Retina (tissue), 1 donor: ENCODE data around the gene GSK3B.
A peak's percentile ranks its signal among the peaks of the same experiment; 100 is the strongest.
"Not testable (repeated sequence)": the region's sequence is repeated elsewhere in the genome, so short reads cannot be mapped to it uniquely, and the experiment has no call there.

Experiments
- DNase-seq: peaks from one replicate; pipeline ENCODE4 v3.0.0-alpha.2; 2016

The GSK3B gene

DNA sequence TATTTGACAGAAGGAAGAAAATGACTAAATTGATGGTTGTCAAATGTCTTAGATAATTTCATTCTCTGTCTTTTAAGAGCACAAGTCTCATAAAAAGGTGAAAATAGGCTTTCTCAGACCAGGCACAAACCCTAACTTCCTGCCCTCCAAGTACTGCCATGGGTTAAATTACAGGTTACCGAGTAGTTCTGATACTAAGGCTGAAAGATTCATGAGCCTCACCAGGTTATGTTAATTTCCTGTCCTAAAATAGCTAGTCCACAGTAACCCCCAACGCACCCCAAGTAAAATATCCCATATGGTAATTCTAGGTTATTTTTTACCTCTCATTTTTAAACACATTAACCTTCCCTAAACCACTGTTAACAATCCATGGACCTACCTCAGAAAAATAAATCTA lies 42.0 kb downstream of the GSK3B start:
- no peak for DNase-seq

- DNase-seq = not testable (repeated sequence)
Observed at GRCh38 chr3:120051570-120051969, 42.7 kb downstream of the GSK3B start.

DNA sequence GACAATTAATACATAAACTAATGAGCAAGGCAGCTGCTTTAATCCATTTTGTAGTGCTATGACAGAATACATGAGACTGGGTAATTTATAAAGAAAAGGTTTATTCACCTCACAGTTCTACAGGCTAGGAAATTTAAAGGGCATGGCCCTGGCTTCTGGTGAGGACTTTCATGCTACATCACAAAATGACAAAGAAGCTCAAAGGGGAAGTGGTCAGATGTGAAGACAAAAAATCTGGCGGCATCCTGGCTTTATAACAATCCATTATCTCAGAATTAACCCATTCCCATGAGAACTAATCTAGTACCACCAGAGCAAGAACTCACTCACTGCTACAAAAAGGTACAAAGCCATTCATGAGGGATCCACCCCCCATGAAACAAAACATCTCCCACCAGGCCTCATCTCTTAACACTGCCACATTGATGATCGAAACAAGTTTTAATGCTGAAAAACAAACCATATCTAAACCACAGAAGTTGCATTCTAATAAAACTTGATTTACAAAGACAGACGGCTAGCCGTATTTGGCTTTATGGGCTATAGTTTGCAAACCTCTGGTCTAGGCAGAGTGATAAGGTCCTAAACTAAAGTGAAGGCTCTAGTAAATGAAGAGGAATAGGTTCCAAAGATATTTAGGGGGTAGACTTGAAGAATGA lies 44.2 kb downstream of the GSK3B start:
- DNase-seq = no peak

- DNase-seq = no peak
Observed at GRCh38 chr3:120049072-120049471, 45.2 kb downstream of the GSK3B start.

GRCh38 chr3:120048355-120049041 lies 45.7 kb downstream of the GSK3B start:
- DNase-seq = no peak

DNA sequence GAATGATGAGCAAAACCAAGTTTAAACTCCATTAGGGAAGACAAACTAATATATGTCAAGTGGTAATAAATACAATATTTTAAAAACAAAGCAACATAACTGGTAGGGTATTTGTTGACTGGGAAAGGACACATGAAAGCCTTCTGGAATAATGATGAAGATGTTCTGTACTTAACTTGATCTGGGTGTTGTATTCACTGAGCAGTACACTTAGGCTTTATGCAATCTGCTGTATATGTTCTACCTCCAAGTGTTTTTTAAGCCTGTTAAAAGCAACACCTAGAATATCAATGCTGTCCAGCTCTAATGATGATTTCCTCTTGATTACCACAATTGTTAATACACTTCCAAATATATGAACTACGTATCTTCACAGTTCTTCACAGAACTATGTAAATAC lies 46.6 kb downstream of the GSK3B start:
- no peak for DNase-seq

GRCh38 chr3:120040813-120041377 lies 53.4 kb downstream of the GSK3B start:
- no peak for DNase-seq

DNA sequence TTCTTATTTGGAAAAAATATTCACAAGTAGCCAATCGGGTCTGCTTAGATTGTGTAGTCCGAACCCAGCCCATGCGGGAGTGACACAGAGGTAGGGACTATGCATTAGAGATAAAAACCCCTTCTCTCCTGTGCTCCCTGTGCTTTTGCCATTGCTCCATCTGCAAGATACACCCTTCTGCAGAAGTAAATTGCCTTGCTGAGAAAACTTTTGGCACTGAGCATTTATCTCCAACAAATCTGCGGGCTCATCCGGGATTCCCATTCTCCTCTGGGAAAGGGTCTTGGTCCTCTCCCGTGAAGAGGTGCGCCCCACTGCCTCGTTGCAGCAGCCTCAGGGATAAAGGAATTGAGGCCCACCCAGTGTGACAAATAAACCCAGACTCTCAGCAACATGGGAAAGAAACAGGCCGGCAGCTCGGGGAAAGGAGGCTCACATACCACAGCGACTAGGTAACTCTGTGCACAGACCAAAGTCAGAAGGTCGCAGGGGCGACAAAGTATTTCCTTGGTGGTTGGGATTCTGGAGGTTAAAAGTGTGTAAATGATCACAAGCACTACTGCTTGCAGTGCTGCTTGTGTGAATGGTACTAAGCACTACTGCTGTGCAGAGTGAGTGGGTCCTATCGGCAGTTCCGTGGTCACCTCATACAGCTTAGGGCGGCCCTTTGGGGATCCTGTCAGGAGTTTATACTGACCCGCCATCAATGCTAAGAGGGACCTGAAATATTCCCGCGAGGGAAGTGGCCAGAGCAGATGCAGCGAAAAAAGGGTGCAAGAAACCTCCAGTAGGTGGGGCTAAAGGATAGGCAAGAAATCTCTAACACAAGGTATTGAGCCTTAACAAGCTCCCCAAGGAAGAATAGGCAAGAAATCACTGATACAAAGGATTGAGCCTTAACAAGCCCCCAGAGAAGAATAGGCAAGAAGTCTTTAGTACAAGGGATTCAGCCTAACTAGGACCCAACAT lies 54.3 kb downstream of the GSK3B start:
- DNase-seq = no peak

DNA sequence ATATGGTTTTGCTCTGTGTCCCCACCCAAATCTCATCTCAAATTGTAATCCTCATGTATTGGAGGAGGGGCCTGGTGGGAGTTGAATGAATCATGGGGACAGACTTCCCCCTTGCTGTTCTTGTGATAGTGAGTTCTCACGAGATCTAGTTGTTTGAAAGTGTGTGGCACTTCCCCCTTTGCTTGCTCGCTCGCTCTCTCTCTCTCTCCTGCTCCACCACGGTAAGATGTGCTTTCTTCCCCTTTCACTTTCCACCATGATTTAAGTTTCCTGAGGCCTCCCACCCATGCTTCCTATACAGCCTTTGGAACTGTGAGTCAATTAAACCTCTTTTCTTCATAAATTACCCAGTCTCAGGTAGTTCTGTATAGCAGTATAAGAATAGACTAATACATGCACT lies 60.7 kb downstream of the GSK3B start:
- no peak for DNase-seq

DNA sequence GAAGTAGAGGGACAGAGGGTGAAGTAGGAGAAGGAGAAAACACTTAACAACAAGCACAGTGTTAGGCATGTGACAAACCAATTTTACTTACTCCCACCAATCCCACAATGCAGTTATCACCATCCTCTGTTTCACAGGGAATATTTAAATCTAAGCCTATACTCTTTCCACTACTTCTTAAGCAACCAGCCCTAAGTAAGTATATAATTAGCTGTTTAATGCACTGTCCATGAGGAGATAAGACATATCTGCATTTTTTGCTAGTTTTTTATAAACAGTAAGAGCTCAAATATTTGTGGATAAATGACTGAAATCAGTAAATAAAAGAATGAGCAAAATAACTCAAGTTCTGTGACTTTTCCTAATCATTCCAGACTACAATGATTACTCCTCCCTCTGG lies 62.7 kb downstream of the GSK3B start:
- DNase-seq = no peak

- no peak for DNase-seq
Observed at GRCh38 chr3:120029749-120030148, 64.5 kb downstream of the GSK3B start.

DNA sequence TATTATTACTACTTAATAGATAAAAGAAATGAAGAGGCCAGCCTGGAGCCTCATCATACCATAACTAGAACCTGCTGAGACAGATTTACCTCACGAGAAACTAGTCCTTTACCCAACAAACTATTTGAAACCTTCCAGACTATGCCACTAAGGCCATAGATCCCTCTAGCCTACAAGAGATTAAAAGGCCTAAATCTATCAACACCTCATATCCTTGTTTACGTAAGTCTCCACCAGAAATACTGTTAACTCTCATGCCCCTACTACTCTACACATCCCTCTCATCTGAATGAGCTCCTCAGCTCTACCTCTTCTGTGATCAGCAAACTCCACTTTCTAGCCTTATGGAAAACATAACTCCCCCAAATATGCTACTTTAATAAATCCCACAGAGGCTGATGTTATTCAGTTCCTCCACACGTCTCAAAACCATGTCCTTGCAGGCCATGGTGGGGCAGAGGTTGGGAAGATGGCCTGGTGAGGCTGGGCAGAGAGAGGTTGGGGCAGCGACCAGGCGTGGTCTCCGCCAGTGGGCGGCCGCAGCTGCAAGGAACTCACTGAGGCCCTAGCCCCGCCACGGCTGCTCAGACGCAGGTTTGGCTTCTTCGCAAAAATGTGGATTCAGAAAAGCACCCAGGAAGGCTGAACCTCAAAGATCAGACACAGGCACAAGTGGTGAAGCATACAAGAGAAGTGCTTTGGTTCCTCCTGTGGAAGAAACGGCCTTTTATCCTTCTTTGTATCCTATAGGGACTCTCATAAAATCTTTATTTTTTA lies 65.8 kb downstream of the GSK3B start:
- no peak for DNase-seq

DNA sequence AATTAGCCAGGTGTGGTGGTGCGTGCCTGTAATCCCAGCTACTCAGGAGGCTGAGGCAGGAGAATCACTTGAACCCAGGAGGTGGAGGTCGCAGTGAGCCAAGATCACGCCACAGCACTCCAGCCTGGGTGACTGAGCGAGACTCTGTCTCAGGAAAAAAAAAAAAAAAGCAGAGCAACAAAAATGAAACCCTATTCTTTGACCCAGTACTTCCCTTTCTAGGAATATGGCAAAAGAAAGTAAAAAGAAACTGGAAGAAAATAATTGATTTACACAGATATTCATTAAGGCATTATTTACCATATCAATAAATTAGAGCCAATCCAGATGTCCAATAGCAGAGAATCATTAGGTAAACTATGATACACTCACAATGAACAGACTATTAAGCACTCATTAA lies 67.0 kb downstream of the GSK3B start:
- DNase-seq = no peak

- DNase-seq = no peak
Observed at GRCh38 chr3:120025520-120025919, 68.7 kb downstream of the GSK3B start.

DNA sequence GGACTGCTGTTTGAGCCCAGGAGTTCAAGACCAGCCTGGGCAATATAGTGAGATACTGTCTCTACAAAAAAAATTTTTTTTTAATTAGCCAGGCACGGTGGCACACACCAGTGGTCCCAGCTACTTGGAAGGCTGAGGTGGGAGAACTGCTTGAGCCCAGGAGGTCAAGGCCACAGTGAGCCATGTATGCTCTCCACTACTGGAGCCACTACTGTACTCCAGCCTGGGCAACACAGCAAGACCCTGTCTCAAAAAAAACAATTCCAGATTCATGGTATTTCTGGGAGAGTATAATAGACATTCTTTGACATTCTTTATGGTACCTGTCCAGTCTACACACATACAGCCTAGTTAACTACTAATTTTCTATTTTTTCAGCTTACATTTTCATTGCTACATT lies 70.1 kb downstream of the GSK3B start:
- DNase-seq = no peak

GRCh38 chr3:120022729-120023128 lies 71.5 kb downstream of the GSK3B start:
- DNase-seq = no peak

- no peak for DNase-seq
Observed at GRCh38 chr3:120021523-120021922, 72.7 kb downstream of the GSK3B start.

DNA sequence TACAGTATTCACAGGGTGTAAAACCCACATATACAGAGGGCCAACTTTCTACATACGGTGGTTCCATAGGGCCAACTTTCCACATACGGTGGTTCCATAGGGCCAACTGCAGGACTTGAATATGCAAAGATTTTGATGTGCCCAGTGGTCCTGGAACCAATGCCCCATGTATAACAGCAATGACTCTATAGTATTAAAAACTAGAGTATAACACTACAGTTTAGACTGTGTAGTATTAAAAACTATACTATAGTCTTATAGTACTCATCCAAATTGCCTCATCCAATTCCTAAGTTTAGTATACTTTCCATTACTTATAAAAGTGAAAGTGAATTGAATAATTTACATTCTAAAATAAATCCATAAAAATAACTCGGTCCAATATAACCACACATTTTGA lies 75.9 kb downstream of the GSK3B start:
- no peak for DNase-seq

DNA sequence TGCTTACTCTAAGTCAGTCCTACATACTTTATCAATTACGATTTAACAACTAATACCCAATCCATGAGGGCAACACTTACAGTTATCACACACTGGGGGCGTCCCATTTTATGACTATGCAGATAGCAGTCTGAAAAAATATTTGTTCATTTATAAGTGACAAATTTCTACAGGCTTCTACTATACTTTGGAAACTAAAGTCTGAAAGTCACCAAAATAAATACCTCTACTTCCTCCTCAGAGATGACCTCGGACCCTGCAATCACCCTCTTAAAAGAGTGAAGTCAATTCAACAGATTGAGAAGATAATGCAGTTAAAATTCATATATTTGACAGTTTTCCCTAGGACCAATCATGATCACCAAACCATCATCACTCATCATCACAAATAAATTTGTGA lies 76.6 kb downstream of the GSK3B start:
- no peak for DNase-seq

DNA sequence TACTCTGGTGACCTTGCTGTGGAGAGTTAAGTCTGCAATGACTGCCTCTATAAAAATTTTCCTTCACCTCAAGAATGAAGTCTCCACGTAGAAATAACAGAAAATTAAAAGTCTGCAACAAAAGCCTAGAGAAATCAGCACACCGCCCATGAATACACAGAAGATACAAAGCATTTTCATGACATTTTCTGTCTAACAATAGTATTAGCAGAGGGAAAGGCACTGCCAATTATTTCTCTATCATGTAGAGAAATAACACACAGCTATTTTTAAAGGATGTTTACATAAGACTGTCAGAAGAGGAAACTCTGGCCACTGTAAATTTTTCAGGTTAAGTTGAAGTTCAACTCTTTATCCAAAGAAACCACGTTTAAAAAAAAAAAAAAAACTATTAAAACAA lies 80.8 kb downstream of the GSK3B start:
- DNase-seq = no peak

DNA sequence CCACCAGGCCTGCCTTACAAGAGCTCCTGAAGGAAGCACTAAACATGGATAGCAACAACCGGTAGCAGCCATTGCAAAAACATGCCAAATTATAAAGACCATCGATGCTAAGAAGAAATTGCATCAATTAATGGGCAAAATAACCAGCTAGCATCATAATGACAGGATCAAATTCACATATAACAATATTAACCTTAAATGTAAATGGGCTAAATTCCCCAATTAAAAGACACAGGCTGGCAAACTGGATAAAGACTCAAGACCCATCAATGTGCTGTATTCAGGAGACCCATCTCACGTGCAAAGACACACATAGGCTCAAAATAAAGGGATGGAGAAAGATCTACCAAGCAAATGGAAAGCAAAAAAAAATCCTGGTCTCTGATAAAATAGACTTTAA lies 88.5 kb downstream of the GSK3B start:
- DNase-seq = not testable (repeated sequence)

GRCh38 chr3:120004008-120004498 lies 90.2 kb downstream of the GSK3B start:
- peak; percentile 62 for DNase-seq
